Heart right ventricle (tissue), 16 donors: Measurements from ENCODE around the gene PIK3R4. TPM values are rescaled to one million over a fixed set of nuclear protein-coding genes. Genes with fewer than 3 reads are reported as not detected.

Source experiments
- ATAC-seq, 8 donors: fragments of 200-7000 bp; cut with Tn5 transposase; one replicate each; pipeline ENCODE4 v1.9.1; 2020; ENCODE audit warnings: mild to moderate bottlenecking in 8 of 8, moderate library complexity in 8 of 8, moderate number of reproducible peaks in 1 of 8
- DNase-seq, 2 donors: peaks; one replicate each; pipeline ENCODE4 v3.0.0-alpha.2; 2020
- H3K27ac ChIP-seq, 10 donors: fragments of 200-600 bp; sonication (generic) in 2 of 10; one replicate each; pipeline versions ENCODE4 v1.5.0 to v1.8.0; 2020 to 2022; ENCODE audit warnings: mild to moderate bottlenecking in 3 of 10
- H3K27me3 ChIP-seq, 7 donors: fragments of 200-600 bp; one replicate each; pipeline ENCODE4 v1.8.0; 2021 to 2022; ENCODE audit warnings: mild to moderate bottlenecking in 2 of 7
- H3K36me3 ChIP-seq, 9 donors: fragments of 200-600 bp; sonication (generic) in 1 of 9; one replicate each; pipeline versions ENCODE4 v1.5.0 to v1.8.0; 2020 to 2022; ENCODE audit warnings: mild to moderate bottlenecking in 2 of 9
- H3K4me1 ChIP-seq, 9 donors: fragments of 200-600 bp; sonication (generic) in 1 of 9; one replicate each; pipeline versions ENCODE4 v1.5.0 to v1.8.0; 2020 to 2022; ENCODE audit warnings: mild to moderate bottlenecking in 4 of 9
- H3K4me3 ChIP-seq, 10 donors: fragments of 200-600 bp; sonication (generic) in 2 of 10; one replicate each; pipeline versions ENCODE4 v1.5.0 to v1.8.0; 2020 to 2022; ENCODE audit warnings: mild to moderate bottlenecking in 7 of 10, moderate library complexity in 2 of 10
- H3K9me3 ChIP-seq, 11 donors: fragments of 200-600 bp in 10 of 11; sonication (generic) in 2 of 11; one replicate each; pipeline versions ENCODE4 v1.5.0 to v1.8.0; 2013 to 2022; ENCODE audit warnings: mild to moderate bottlenecking in 2 of 11, control low read depth in 1 of 11, moderate library complexity in 1 of 11
- WGBS, 2 donors: extraction: QIAGEN DNeasy Blood & Tissue Kit; methylation state at CpG; one replicate each; pipeline ENCODE4 v1.1.7; 2013; ENCODE audit warnings: inconsistent platforms in 1 of 2; 5-methylcytosine and 5-hydroxymethylcytosine counted together
- intact Hi-C, 10 donors: fragments of 100-400 bp; cut with DNase I; formaldehyde crosslinking; loops; one replicate each; pipeline versions ENCODE4 v1.11.1 to v1.14.2; 2022
- polyA plus RNA-seq, 2 donors: library from polyadenylated mRNA; stranded (reverse); fragments of 200-250 nt; gene quantifications; one replicate each; pipeline ENCODE4 v1.2.3, GENCODE V29; 2013
- total RNA-seq, 10 donors: library from RNA; stranded (reverse); fragmentation: NEBNext Ultra II Directional in 3 of 10; extraction: Animal tissue kit (Norgen Biotek cat#: 25700) in 3 of 10; gene quantifications; one replicate each; pipeline versions ENCODE4 v1.2.1 to v1.2.4, GENCODE V29; 2021 to 2023
- TF ChIP-seq, protein P1 (sequence below), 9 donors: fragments of 200-600 bp; sonication (generic) in 2 of 9; IDR thresholded peaks; one replicate each; pipeline versions ENCODE4 v1.5.0 to v1.8.0; 2021 to 2022; ENCODE audit warnings: antibody characterized with exemption in 9 of 9, mild to moderate bottlenecking in 5 of 9, moderate library complexity in 1 of 9
- donor health status: Arrhythmogenic right ventricular cardiomyopathy.
- donor health status: ischemic (EF 13 %, LVEDD 7.1; RV severe dilation, severe dysfunction).
- donor health status: healthy with polysubstance abuse.
- donor health status: DM: no; HTN: yes; CAD: no.
- donor health status: DM: no; HTN: no; CAD: no.
- donor health status: ischemic (EF 25% LVEDD 6.9; RV normal size, moderate dysfunction).
- donor health status: ischemic (EF 25% LVEDD 5.7; RV mildly dilated, moderate dysfunction).
- donor health status: healthy.
- donor health status: DM: yes; HTN: yes; CAD: no.
- donor health status: Ischemic cardiomyopathy.
- donor health status: ischemic (EF 35%, LVEDD 5.7; RV mildly dilated, moderate dysfunction).
- donor health status: nonischemic (EF 11% LVEDD 7.7; RV severe dilation, severe dysfunction).
- donor health status: DM: yes; HTN: yes; CAD: no.
- donor health status: PGD.
- donor health status: ischemic (EF 29% LVEDD 5.4; RV normal size, mild dysfunction).
- donor health status: nonischemic (EF 23%, LVEDD 6.1; RV moderate dilation, normal function).

Gene PIK3R4
- total and polyA plus RNA-seq, 12 donors: 12.3 to 22.3 (median 17.1) TPM

DNA sequence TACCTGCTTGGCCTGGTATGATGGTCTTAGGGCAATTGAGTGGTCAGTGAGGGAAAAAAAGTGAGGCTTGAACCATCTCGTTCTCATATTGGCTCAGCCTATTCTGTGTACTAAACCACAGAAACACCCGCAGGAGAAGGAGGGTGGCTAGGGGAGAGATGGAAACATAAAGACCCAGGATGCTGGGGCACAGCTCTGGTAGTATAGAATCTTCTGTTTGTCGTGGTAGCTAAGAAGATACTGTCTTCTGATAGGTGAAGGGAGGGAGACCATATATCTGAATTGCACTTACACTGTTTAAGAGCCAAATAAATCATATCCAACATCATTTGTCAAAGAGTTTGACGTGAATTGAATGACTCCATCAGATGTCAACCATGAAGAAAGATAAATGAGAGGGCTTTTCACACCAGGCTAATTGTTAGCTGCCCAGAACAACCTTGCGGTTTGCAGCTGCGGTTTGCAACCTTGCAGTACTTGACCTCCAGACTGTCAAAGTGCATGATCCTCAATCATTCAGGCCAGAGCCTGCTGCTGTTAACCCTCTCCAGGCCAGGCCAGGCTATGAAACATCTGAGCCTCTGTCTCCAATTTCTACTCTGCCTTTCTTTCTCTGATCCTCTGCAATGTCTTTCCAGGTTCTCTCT, 40.9 kb upstream of the PIK3R4 start:
- TF ChIP-seq, protein P1, sequence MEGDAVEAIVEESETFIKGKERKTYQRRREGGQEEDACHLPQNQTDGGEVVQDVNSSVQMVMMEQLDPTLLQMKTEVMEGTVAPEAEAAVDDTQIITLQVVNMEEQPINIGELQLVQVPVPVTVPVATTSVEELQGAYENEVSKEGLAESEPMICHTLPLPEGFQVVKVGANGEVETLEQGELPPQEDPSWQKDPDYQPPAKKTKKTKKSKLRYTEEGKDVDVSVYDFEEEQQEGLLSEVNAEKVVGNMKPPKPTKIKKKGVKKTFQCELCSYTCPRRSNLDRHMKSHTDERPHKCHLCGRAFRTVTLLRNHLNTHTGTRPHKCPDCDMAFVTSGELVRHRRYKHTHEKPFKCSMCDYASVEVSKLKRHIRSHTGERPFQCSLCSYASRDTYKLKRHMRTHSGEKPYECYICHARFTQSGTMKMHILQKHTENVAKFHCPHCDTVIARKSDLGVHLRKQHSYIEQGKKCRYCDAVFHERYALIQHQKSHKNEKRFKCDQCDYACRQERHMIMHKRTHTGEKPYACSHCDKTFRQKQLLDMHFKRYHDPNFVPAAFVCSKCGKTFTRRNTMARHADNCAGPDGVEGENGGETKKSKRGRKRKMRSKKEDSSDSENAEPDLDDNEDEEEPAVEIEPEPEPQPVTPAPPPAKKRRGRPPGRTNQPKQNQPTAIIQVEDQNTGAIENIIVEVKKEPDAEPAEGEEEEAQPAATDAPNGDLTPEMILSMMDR (IDR thresholded peaks at IDR 0.05): no peak
- Histone ChIP-seq H3K36me3 (no peaks in the 10 kb centered on the region), H3K4me1 (peaks cover 0 to 9% (median 0%) of the 10 kb centered on the region in 9 donors), H3K27me3 (no peaks in the 10 kb centered on the region), H3K4me3 (no peak overlapping the region), H3K27ac (no peak overlapping the region), H3K9me3 (no peaks in the 10 kb centered on the region)
- ATAC-seq (no peak), DNase-seq (no peak)
- intact Hi-C loops: no loop called here
- WGBS, 2 donors: 63 to 66% methylated on average over 6 of the region's 6 CpGs

DNA sequence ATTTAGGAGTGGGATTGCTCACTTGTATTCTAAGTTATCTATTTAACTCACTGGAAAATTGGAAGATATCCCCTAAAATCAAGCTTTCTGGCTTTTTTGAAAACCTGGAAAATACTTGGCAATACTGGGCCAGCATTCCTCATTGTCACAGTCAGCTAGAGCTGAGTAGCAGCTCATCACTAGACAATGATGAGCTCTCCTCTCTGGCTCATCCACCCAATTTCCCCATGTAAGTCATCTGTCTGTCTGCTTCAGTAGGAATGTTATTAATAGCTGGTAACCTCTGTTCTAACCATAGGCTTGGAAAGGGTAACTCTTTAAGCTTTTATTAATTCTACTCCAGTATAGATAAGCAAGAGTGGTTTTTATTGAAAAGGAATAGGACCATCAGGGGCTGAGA, 39.7 kb upstream of the PIK3R4 start:
- ATAC-seq (no peak), DNase-seq (no peak)
- H3K4me1 ChIP-seq: peaks cover 0 to 9% (median 0%) of the 10 kb centered on the region in 9 donors
- no peak overlapping the region for H3K4me3 ChIP-seq
- intact Hi-C loops: no loop called here
- H3K27me3 ChIP-seq: no peaks in the 10 kb centered on the region
- H3K27ac ChIP-seq: no peak overlapping the region
- H3K36me3 ChIP-seq: no peaks in the 10 kb centered on the region
- no peaks in the 10 kb centered on the region for H3K9me3 ChIP-seq
- TF ChIP-seq, protein P1 (IDR thresholded peaks at IDR 0.05): no peak

DNA sequence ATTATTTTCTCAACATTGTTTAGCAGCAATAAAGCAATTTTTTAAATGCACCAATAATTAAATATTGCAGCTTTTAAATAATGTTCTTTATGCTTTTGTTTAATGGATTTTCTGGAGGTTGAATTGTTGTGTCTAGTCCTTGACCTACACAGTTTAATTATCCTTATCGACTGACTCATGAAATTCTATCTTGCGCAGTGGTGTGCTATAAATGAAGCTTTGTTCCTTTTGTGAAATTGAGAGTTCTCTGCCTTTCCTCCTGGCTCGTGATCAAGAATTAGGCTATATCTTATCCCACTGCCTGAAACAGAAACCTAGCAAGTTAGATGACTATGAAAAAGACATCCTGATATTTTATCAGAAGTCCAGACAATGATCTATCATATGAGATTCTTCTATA, 37.0 kb upstream of the PIK3R4 start:
- WGBS, 2 donors: 35 to 59% methylated on average over 3 of the region's 3 CpGs
- no peaks in the 10 kb centered on the region for H3K36me3 ChIP-seq
- H3K4me1 ChIP-seq: peaks cover 0 to 9% (median 0%) of the 10 kb centered on the region in 9 donors
- H3K27me3 ChIP-seq: no peaks in the 10 kb centered on the region
- TF ChIP-seq, protein P1 (IDR thresholded peaks at IDR 0.05): no peak
- H3K9me3 ChIP-seq: no peaks in the 10 kb centered on the region
- no peak overlapping the region for H3K4me3 ChIP-seq
- DNase-seq: no peak
- no peak overlapping the region for H3K27ac ChIP-seq
- ATAC-seq: no peak
- intact Hi-C loops: no loop called here

DNA sequence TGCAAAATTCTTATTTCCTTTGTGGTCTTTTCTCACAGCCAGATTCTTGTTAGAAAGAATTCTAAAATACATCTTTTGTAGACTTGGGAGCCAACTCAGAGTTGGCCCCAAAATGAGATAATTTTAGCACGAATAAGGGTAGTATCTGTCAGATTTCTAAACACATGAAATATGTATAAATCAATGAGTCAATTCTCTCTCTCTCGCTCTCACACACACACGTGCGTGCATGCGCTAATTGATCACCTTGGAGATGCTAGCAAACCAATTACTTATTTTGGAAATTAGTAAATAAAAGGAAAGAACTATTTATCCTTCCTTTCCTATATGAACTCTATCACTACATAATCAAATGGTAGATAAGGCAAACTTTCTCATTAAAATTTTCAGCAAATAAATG, 32.9 kb upstream of the PIK3R4 start:
- DNase-seq (no peak), ATAC-seq (no peak)
- Histone ChIP-seq H3K27me3 (no peaks in the 10 kb centered on the region), H3K4me1 (peaks cover 0 to 9% (median 0%) of the 10 kb centered on the region in 9 donors), H3K36me3 (no peaks in the 10 kb centered on the region), H3K27ac (no peak overlapping the region), H3K9me3 (no peaks in the 10 kb centered on the region), H3K4me3 (no peak overlapping the region)
- intact Hi-C loops: no loop called here
- 71 to 72% methylated on average over 5 of the region's 5 CpGs for WGBS, 2 donors
- TF ChIP-seq, protein P1 (IDR thresholded peaks at IDR 0.05): no peak
